ENCODE results near the gene JMJD6. TPM values are rescaled to one million over a fixed set of nuclear protein-coding genes. Genes with fewer than 3 reads are reported as not detected.

Gene JMJD6
- 28.2 and 36.8 TPM in 2 replicates for total RNA-seq

GRCh38 chr17:76726231-76726775 lies at the start of gene JMJD6:
Gene JMJD6, minus strand, starts transcription at chr17:76726606. Its CDS starts 131 bp downstream, at chr17:76726475.

GRCh38 chr17:76737676-76738467 lies 11.5 kb upstream of the JMJD6 start, which contains the start of gene MFSD11:
Gene MFSD11, plus strand, starts transcription at chr17:76738119. Its CDS starts 234 bp downstream, at chr17:76738353.

GRCh38 chr17:76737082-76737675 lies 10.8 kb upstream of the JMJD6 start, which contains the start of gene SRSF2:
Gene SRSF2, minus strand, starts transcription at chr17:76737331. Its CDS starts 171 bp downstream, at chr17:76737160.

DNA sequence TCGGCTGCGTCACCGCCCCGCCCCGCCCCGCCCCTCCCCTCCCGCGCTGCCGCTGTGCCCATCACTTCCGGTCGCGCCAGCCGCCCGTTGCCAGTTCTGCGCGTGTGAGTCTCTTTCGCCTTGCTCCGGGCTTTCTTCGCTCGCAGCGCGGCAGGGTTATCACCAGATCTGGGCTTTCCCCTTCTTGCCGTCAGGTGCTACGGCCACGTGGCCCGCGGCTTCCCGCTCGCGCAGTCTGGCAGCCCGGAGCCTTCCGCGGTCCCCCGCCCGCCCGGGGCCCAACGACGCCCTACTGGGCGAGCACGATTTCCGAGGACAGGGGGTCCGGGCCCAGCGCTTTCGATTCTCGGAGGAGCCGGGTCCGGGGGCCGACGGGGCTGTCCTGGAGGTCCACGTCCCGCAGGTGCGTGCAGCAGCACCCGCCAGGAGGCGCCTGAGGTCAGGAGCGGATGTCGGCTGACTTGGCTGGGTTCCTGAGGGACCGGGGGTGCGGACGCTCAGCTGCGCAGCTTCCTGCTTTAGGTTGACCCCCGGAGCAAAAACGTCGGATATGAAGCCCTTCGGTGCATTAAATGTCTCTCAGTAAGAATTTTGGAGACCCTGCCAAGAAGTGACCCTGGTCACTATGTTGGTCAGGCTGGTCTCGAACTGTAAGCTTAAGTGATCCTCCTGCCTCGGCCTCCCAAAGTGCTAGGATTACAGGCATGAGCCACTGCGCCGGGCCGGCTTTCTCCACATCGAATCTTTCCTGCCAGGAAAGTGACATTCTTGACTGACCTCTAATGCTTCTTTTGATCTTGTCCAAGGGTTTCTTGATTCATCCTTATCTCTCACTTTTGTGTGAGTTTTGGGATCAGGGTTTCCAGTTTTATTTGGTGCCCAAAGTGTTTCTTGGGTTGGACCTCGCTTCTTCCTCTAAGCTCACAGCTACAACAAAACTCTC lies 641 bp upstream of the JMJD6 start, which contains the start of gene METTL23:
TSS of gene METTL23 (plus strand) at position 64 of the 943 bp plus-strand sequence. CDS start 2,872 bp downstream, outside the sequence.

GRCh38 chr17:76710863-76711611 lies 15.4 kb downstream of the JMJD6 start, which contains the start of gene MXRA7:
Gene MXRA7, minus strand, starts transcription at chr17:76710965. Its CDS starts 19 bp downstream, at chr17:76710946.

Other genes with a start within 250 kb of the JMJD6 start
- gene RHBDF2, start 225.2 kb downstream of the JMJD6 start, total RNA-seq = 11.6 and 26.7 TPM in 2 replicates
- 208 and 215 TPM in 2 replicates for gene CYGB, start 188.9 kb downstream of the JMJD6 start, total RNA-seq
- 7.0 and 7.6 TPM in 2 replicates for gene PRCD, start 186.6 kb downstream of the JMJD6 start, total RNA-seq
- gene ST6GALNAC2, start 140.7 kb downstream of the JMJD6 start, total RNA-seq = 1.3 and 2.6 TPM in 2 replicates
- gene ST6GALNAC1, start 82.8 kb downstream of the JMJD6 start, total RNA-seq = 0.16 and 0.54 TPM in 2 replicates
- 444 and 504 TPM in 2 replicates for gene MXRA7, start 15.6 kb downstream of the JMJD6 start, total RNA-seq
- 16.1 and 34.0 TPM in 2 replicates for gene METTL23, start 233 bp upstream of the JMJD6 start, total RNA-seq
- 159 and 181 TPM in 2 replicates for gene SRSF2, start 10.7 kb upstream of the JMJD6 start, total RNA-seq
- 20.4 and 28.7 TPM in 2 replicates for gene MFSD11, start 11.5 kb upstream of the JMJD6 start, total RNA-seq
- 0.49 and 6.7 TPM in 2 replicates for gene MGAT5B, start 141.8 kb upstream of the JMJD6 start, total RNA-seq

Data from cardiac atrium fibroblast (primary cell).